ENCODE measurements around the gene PCSK7. TPM values are rescaled to one million over a fixed set of nuclear protein-coding genes. Genes with fewer than 3 reads are reported as not detected.

Gene PCSK7
- total and polyA plus RNA-seq, 2 of the 4 experiments (the other 2 are of a cell fraction) = 35.8 to 54.3 TPM

GRCh38 chr11:117181586-117182550, 50.0 kb downstream of the PCSK7 start:
- Histone ChIP-seq H2AFZ (replicated peaks; ENCODE audit: low read length, poor library complexity) (no peak overlapping the region), H4K5ac (ENCODE audit: low read depth, low read length) (no peak overlapping the region), H2AK5ac (ENCODE audit: low read depth, low read length) (no peak overlapping the region), H3K79me1 (ENCODE audit: low read depth in 1 of 2, low read length in 2 of 2) (peaks cover 21 to 31% of the 10 kb centered on the region in 2 experiments), H4K20me1 (ENCODE audit: insufficient read depth, low read length) (no peaks in the 10 kb centered on the region; the same call in 1 of the 2 replicates), H2BK20ac (ENCODE audit: low read depth, low read length) (no peak overlapping the region), H3K14ac (replicated peaks; ENCODE audit: low read depth, low read length) (no peak overlapping the region), H3K18ac (ENCODE audit: low read depth, low read length) (no peak overlapping the region), H3K23ac (ENCODE audit: low read depth, low read length) (no peak overlapping the region), H3K56ac (ENCODE audit: extremely low read depth, insufficient read depth, low read length) (no peak overlapping the region), H2BK5ac (ENCODE audit: low read depth, low read length, poor library complexity, severe bottlenecking) (no peak overlapping the region), H2BK120ac (ENCODE audit: low read depth, low read length) (no peak overlapping the region), H3K9me3 (ENCODE audit: control insufficient read depth, insufficient read depth, low read length) (no peaks in the 10 kb centered on the region), H2AK9ac (replicated peaks; ENCODE audit: low read depth, low read length, poor library complexity) (peak overlapping the region; percentile 65), H3K4me2 (ENCODE audit: low read depth, low read length) (no peak overlapping the region), H3K4ac (ENCODE audit: low read depth, low read length) (no peak overlapping the region), H2BK15ac (ENCODE audit: low read depth, low read length) (no peak overlapping the region), H3K36me3 (ENCODE audit: control insufficient read depth, insufficient read depth, low read length) (peaks cover 28% of the 10 kb centered on the region), H3K27ac (ENCODE audit: insufficient read depth, low read length) (no peak overlapping the region), H3K4me3 (ENCODE audit: insufficient read depth, low read depth, low read length) (no peak overlapping the region), H4K8ac (ENCODE audit: low read depth in 2 of 2, low read length in 2 of 2) (no peak overlapping the region), H3K4me1 (ENCODE audit: control insufficient read depth, insufficient read depth, low read length) (peaks cover 13% of the 10 kb centered on the region), H3K9me1 (ENCODE audit: insufficient read depth, low read length) (peaks cover 9% of the 10 kb centered on the region), H4K91ac (ENCODE audit: insufficient read depth, low read depth, low read length) (no peak overlapping the region), H3K27me3 (ENCODE audit: control insufficient read depth, insufficient read depth, low read length) (no peaks in the 10 kb centered on the region), H3K9ac (ENCODE audit: low read depth, low read length) (no peak overlapping the region)
- POLR2A ChIA-PET (ENCODE audit: unreplicated experiment) = interaction anchor here (1.0 kb wide), 1 partner anchor 37 kb away, joined by 3 read pairs; no protein-coding TSS in a partner anchor
- dilution Hi-C loops (cut with HindIII; ENCODE audit: low sequenced_read_pairs, unreplicated experiment) = no loop called here
- in situ Hi-C loops (cut with MboI; ENCODE audit: low sequenced_read_pairs) = no loop called here
- BruUV-seq (replicated peaks) = no TSS peak
- WGBS, 2 experiments (ENCODE audit: extremely low coverage in 2 of 2, insufficient read length in 1 of 2) = 97% methylated on average over 6 of the region's 22 CpGs; no CpG with 5 or more reads in 1 of the 2 experiments
- no peak for DNase-seq
- ATAC-seq (ENCODE audit: low read depth) = no peak
- CTCF ChIA-PET = interaction anchor here (1.4 to 1.5 kb wide), 2 partner anchors 11 to 45 kb away, joined by 4 to 6 read pairs; no protein-coding TSS in a partner anchor
- TF ChIP-seq CHD1 (IDR thresholded peaks at IDR 0.05; ENCODE audit: low read depth, low read length) = no peak
- TF ChIP-seq USF2 (IDR thresholded peaks at IDR 0.05; ENCODE audit: low read depth, low read length) = no peak
- no peak for TF ChIP-seq MAZ (IDR thresholded peaks at IDR 0.05; ENCODE audit: borderline replicate concordance, low read depth, low read length)
- no peak for TF ChIP-seq ELK1 (IDR thresholded peaks at IDR 0.05; ENCODE audit: borderline replicate concordance, low read depth, low read length)
- no peak for TF ChIP-seq RCOR1 (IDR thresholded peaks at IDR 0.05; ENCODE audit: insufficient replicate concordance, low read length)
- TF ChIP-seq POLR2A (IDR thresholded peaks at IDR 0.05; ENCODE audit: low read depth, low read length) = no peak
- TF ChIP-seq RFX5 (IDR thresholded peaks at IDR 0.05; ENCODE audit: low read depth, low read length) = no peak
- intact Hi-C loops (cut with micrococcal nuclease) = loop anchor here (1.0 kb wide), 1 partner anchor 44 kb away; no protein-coding TSS in a partner anchor
